HFF-Myc (cell line): ENCODE measurements around the gene CD2.

Experiments used
- DNase-seq: peaks from one replicate; pipeline ENCODE4 v3.0.0-alpha.2; 2011; ENCODE audit warnings: low read depth; ENCODE audit errors: extremely low read depth
- H3K4me3 ChIP-seq: replicated peaks from 2 replicates; pipeline ENCODE4 v1.5.1; 2011; ENCODE audit warnings: low read depth, mild to moderate bottlenecking, control low read depth, low read length
- TF ChIP-seq, protein P1 (sequence below): IDR thresholded peaks from 2 replicates; pipeline ENCODE4 v1.5.1; 2012; ENCODE audit warnings: mild to moderate bottlenecking, low read depth, low read length, control low read depth; ENCODE audit errors: missing control alignments

CD2 gene

DNA sequence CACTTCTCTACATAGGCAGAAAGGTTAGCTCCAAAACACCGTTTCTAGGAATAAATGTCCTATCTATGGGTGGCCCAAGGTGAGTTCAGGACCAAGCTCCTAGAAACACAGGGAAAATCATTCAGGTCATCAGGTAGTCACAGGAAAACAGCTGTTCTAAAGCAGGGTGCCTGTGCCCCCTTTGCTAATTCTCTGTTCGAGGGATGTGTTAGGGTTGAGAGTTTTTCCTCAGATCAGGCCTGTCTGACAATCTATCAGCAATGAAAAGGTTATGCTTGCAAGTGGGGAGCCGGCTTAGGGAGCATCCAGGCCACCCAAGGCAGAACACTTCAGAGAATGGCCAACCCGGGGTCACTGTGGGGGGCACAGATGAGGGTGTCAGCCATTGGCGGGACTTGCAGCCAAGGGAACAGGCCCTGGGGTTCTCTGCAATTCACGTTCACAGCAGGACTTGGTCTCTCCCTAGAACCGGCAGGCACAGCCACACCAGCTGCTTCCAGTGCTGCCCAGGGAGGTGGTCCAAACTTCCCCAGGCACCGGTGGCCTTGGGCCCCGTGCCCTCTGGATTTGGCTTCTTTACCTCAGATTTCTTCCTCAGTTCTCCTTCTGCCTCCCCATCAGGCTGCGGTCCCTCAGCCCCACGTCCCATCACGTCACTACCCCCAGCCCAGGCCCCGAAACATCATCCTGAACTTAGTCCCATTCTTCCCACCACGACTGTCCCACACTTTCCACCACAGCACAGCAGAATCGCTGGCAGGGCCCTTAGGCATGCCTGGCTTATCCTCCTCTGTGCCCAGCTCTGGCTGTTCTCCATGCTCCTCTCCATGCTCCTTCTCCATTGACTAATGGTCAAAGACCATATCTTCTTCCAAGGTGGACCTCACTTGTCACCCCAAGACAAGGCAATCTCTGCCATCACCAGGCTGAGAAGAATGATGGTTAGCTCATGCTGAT lies 11.0 kb downstream of the CD2 start:
- no peak overlapping the region for H3K4me3 ChIP-seq
- TF ChIP-seq, protein P1, sequence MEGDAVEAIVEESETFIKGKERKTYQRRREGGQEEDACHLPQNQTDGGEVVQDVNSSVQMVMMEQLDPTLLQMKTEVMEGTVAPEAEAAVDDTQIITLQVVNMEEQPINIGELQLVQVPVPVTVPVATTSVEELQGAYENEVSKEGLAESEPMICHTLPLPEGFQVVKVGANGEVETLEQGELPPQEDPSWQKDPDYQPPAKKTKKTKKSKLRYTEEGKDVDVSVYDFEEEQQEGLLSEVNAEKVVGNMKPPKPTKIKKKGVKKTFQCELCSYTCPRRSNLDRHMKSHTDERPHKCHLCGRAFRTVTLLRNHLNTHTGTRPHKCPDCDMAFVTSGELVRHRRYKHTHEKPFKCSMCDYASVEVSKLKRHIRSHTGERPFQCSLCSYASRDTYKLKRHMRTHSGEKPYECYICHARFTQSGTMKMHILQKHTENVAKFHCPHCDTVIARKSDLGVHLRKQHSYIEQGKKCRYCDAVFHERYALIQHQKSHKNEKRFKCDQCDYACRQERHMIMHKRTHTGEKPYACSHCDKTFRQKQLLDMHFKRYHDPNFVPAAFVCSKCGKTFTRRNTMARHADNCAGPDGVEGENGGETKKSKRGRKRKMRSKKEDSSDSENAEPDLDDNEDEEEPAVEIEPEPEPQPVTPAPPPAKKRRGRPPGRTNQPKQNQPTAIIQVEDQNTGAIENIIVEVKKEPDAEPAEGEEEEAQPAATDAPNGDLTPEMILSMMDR = no peak

GRCh38 chr1:116765962-116766361 lies 11.7 kb downstream of the CD2 start:
- DNase-seq = no peak
- no peak overlapping the region for H3K4me3 ChIP-seq
- TF ChIP-seq, protein P1 = no peak

More for the DNA sequence above, 11.0 kb downstream of the CD2 start:
- DNase-seq = no peak

- DNase-seq = peak; percentile 82
- TF ChIP-seq, protein P1 = no peak
- H3K4me3 ChIP-seq = no peak overlapping the region
Measured at GRCh38 chr1:116766616-116767469, 12.6 kb downstream of the CD2 start.

- H3K4me3 ChIP-seq = no peak overlapping the region
- no peak for DNase-seq
- TF ChIP-seq, protein P1 = no peak
Measured at GRCh38 chr1:116767782-116768382, 13.7 kb downstream of the CD2 start.

- TF ChIP-seq, protein P1 = no peak
- DNase-seq = no peak
- no peak overlapping the region for H3K4me3 ChIP-seq
Measured at GRCh38 chr1:116768416-116769103, 14.3 kb downstream of the CD2 start.

DNA sequence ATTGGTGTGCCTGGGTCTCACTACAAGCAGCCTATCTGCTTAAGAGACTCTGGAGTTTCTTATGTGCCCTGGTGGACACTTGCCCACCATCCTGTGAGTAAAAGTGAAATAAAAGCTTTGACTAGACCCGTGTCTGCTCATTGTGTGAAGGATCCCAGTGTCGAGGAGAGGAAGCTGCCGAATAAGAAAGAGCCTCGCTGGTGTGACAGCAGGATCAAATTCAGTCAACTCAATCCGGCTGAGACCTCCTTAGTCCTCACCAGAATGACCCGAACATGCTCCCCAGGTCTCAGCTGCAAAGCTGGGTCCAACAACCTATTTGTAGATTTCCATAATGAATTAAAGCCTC lies 14.8 kb downstream of the CD2 start:
- H3K4me3 ChIP-seq = no peak overlapping the region
- DNase-seq = no peak
- TF ChIP-seq, protein P1 = no peak
